ENCODE data around the gene ZP3. TPM values are rescaled to one million over a fixed set of nuclear protein-coding genes. Genes with fewer than 3 reads are reported as not detected.
A peak's percentile ranks its signal among the peaks of the same experiment; 100 is the strongest.

ZP3 gene
- total and polyA plus RNA-seq, 10 of the 15 experiments (the other 5 are each of a cell fraction or from before 2014, with no cell fraction given) = 0.39 to 5.1 (median 2.5) TPM

DNA sequence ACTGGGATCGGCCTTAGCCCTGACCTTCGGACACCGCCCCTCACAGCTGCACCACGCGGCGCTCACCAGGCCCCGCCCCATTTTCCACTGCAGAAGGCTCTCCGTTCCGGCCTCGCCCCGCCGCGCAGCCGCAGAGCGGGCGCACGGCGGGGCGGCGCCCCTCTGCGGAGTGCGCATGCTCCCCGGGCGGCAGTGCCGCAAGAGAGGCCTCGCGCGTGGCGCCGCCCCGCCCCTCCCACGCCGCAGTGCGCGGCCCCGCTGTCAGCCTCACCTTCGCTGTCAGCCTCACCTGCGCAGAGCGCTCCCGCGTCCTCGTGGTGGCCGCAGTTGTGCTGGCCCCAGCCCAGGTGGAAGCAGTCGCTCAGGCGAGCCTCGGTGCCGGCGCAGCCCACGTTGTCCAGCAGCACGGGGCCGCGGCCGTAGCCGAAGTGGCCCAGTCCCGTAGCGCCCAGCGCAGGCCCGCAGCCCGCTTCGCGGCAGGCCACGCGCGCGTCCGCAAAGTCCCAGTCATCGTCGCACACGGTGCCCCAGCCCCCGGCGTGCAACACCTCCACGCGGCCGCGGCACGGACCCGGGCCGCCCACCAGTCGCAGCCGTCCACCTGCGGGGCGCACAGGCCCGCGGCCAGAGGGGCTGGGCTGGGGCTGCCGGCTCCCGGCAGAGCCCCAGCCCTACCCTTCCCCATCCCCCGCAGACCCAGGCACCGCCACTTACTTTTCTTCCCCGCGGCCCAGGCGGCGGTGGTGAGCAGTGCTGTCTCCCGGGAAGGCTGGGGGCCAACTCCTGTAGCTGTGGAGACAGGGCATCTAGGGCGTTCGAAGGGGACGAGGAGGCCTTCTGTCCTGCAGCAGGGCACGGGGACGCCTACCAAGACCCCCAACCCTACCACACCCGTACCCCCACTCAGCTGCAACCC, 31.4 kb upstream of the ZP3 start:
- intact Hi-C loops (cut with micrococcal nuclease; ENCODE audit: unreplicated experiment) = loop anchor here (2.0 kb wide), 1 partner anchor 75 kb away; no protein-coding TSS in a partner anchor
- in situ Hi-C loops (cut with MboI) = no loop called here
- Histone ChIP-seq H3K9ac (ENCODE audit: control insufficient read depth, insufficient read depth, low read length) (peak overlapping the region; percentile 17; the same call in 1 of the 2 replicates), H3K79me2 (ENCODE audit: control insufficient read depth, insufficient read depth, low read length) (no peaks in the 10 kb centered on the region), H2AFZ (ENCODE audit: control insufficient read depth, low read depth, low read length) (peak overlapping the region; percentile 87), H3K4me2 (ENCODE audit: control insufficient read depth, insufficient read depth) (peak overlapping the region; percentile 70), H3K4me1 (ENCODE audit: control insufficient read depth, insufficient read depth, low read length) (peaks cover 12% of the 10 kb centered on the region), H4K20me1 (ENCODE audit: control insufficient read depth, insufficient read depth) (no peaks in the 10 kb centered on the region), H3K4me3 (peak overlapping the region; percentile 67; the same call in 1 of the 2 replicates), H3K36me3 (ENCODE audit: control insufficient read depth in 2 of 2, insufficient read depth in 2 of 2, low read length in 1 of 2) (no peaks in the 10 kb centered on the region), H3K27me3 (replicated peaks in 1 of 2; ENCODE audit: control insufficient read depth in 2 of 2, insufficient read depth in 2 of 2, low read length in 1 of 2) (no peaks in the 10 kb centered on the region), H3K9me3 (replicated peaks; ENCODE audit: control insufficient read depth, insufficient read depth, low read length) (no peaks in the 10 kb centered on the region), H3K27ac (ENCODE audit: control insufficient read depth, insufficient read depth) (no peak overlapping the region)
- ChIA-PET RAD21 (ENCODE audit: unreplicated experiment) (no interaction called here), CTCF (interaction anchor here (0.7 to 0.9 kb wide), 2 partner anchors 34 to 200 kb away, joined by 3 read pairs; no protein-coding TSS in a partner anchor), SMC1A (ENCODE audit: uncharacterized antibody, unreplicated experiment) (no interaction called here), POLR2A (interaction anchor here (0.6 to 2.3 kb wide), 3 partner anchors 11 to 348 kb away, joined by 3 to 5 read pairs (median 4); no protein-coding TSS in a partner anchor)
- BruUV-seq (replicated peaks) = no TSS peak
- peak; percentile 96 for ATAC-seq
- 3% methylated on average over 99 of the region's 99 CpGs for WGBS (ENCODE audit: insufficient coverage, insufficient replicate concordance, low lambda C conversion rate, missing lambda C conversion rate)
- DNase-seq (ENCODE audit: low read depth, low spot score) = peak; percentile 66
- peak; percentile 97 for FAIRE-seq
- TF ChIP-seq NFXL1 (IDR thresholded peaks at IDR 0.05; ENCODE audit: borderline replicate concordance) = 0 out of 2 replicates have a peak, but pooled peaks have one; percentile 28
- TF ChIP-seq ZNF274 (IDR thresholded peaks at IDR 0.05; ENCODE audit: insufficient read depth, insufficient read length) = no peak
- TF ChIP-seq, protein P1, sequence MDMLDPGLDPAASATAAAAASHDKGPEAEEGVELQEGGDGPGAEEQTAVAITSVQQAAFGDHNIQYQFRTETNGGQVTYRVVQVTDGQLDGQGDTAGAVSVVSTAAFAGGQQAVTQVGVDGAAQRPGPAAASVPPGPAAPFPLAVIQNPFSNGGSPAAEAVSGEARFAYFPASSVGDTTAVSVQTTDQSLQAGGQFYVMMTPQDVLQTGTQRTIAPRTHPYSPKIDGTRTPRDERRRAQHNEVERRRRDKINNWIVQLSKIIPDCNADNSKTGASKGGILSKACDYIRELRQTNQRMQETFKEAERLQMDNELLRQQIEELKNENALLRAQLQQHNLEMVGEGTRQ (IDR thresholded peaks at IDR 0.05; ENCODE audit: borderline replicate concordance, low read depth, low read length) = no peak; the same call in 1 of the 2 replicates
- TF ChIP-seq BRCA1 (IDR thresholded peaks at IDR 0.05; ENCODE audit: low read depth, low read length) = no peak
- no peak for TF ChIP-seq CREB1 (IDR thresholded peaks at IDR 0.05; ENCODE audit: low read depth)
- TF ChIP-seq KLF5 (IDR thresholded peaks at IDR 0.05; ENCODE audit: partially characterized antibody) = no peak
- TF ChIP-seq DPF2 (IDR thresholded peaks at IDR 0.05) = peak; percentile 87
- no peak for TF ChIP-seq FOS (IDR thresholded peaks at IDR 0.05; ENCODE audit: borderline replicate concordance, extremely low read depth, insufficient read length)
- TF ChIP-seq RELA (IDR thresholded peaks at IDR 0.05; ENCODE audit: borderline replicate concordance, partially characterized antibody) = peak; percentile 22
- TF ChIP-seq JUND (IDR thresholded peaks at IDR 0.05; ENCODE audit: low read depth, low read length) = 0 out of 2 replicates have a peak, but pooled peaks have one; percentile 5
- TF ChIP-seq IRF4 (IDR thresholded peaks at IDR 0.05; ENCODE audit: low read depth, low read length) = no peak
- TF ChIP-seq SMARCA5 (IDR thresholded peaks at IDR 0.05) = peak; percentile 48; the same call in 1 of the 2 replicates
- no peak for TF ChIP-seq ZNF24 (IDR thresholded peaks at IDR 0.05)
- peak; percentile 93 for TF ChIP-seq BACH1 (IDR thresholded peaks at IDR 0.05; ENCODE audit: borderline replicate concordance)
- TF ChIP-seq GATAD2B (conservative IDR thresholded peaks at IDR 0.05; ENCODE audit: low read depth) = peak; percentile 97
- TF ChIP-seq POLR2A (IDR thresholded peaks at IDR 0.05; ENCODE audit: low read depth, low read length) = peak; percentile 93
- peak; percentile 48; the same call in 1 of the 2 replicates for TF ChIP-seq ZNF207 (IDR thresholded peaks at IDR 0.05; ENCODE audit: borderline replicate concordance)
- peak; percentile 27; the same call in 1 of the 2 replicates for TF ChIP-seq TAF1 (IDR thresholded peaks at IDR 0.05; ENCODE audit: borderline replicate concordance, low read depth, low read length)
- no peak for TF ChIP-seq CBFB (IDR thresholded peaks at IDR 0.05; ENCODE audit: low read depth)
- TF ChIP-seq RBBP5 (conservative IDR thresholded peaks at IDR 0.05) = no peak
- TF ChIP-seq SRF (IDR thresholded peaks at IDR 0.05; ENCODE audit: low read depth in 2 of 2, low read length in 2 of 2) = peak; percentile 76 to 93
- no peak for TF ChIP-seq ESRRA (IDR thresholded peaks at IDR 0.05; ENCODE audit: low read length)
- TF ChIP-seq EGR1 (IDR thresholded peaks at IDR 0.05; ENCODE audit: borderline replicate concordance in 1 of 2, low read depth in 2 of 2, low read length in 2 of 2) = peak in 1 of 2 experiments; percentile 66; a peak in 1 of 3 replicates
- TF ChIP-seq LARP7 (IDR thresholded peaks at IDR 0.05) = peak; percentile 90
- no peak for TF ChIP-seq HDAC2 (IDR thresholded peaks at IDR 0.05)
- TF ChIP-seq MTA2 (IDR thresholded peaks at IDR 0.05; ENCODE audit: low read depth) = no peak
- peak; percentile 39; the same call in 1 of the 2 replicates for TF ChIP-seq POLR2AphosphoS2 (IDR thresholded peaks at IDR 0.05; ENCODE audit: low read depth, low read length)

Measured in GM12878 (cell line).